Activated T-helper 9 cell treated with anti-CD3 and anti-CD28 coated beads, Interleukin-2, amount 50 U/mL, for 16 hours (primary cell): ENCODE data around the gene PCDHGB5.
"Not testable (repeated sequence)": the region's sequence is repeated elsewhere in the genome, so short reads cannot be mapped to it uniquely, and the experiment has no call there.

Experiments used
- DNase-seq: peaks from one replicate; pipeline ENCODE4 v3.0.0-alpha.2; 2020; ENCODE audit warnings: low read depth

Gene PCDHGB5

DNA sequence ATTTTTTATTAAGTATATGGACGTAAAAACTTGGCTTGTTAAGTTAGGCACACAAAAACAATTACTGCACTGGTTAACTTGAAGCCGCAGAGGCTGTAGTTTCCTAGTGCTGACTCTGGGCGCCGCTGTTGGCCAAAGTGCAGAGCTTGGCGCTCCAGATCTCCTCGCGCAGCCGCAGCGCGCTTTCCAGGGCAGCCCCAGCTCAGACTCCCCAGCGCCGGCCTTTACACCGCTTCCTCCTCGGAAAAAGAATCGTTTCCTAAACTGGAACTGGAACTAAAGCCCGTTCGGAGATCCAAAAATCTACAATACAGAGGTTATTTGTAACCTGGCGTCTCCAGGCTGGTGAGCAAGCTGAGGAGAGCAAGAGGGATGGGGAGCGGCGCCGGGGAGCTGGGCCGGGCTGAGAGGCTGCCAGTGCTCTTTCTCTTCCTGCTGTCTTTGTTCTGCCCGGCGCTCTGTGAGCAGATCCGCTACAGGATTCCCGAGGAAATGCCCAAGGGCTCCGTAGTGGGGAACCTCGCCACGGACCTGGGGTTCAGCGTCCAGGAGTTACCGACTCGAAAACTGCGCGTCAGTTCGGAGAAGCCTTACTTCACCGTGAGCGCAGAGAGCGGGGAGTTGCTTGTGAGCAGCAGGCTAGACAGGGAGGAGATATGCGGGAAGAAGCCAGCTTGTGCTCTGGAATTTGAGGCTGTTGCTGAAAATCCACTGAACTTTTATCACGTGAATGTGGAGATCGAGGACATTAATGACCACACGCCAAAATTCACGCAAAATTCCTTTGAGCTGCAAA lies at the start of gene PCDHGB5:
Gene PCDHGB5, plus strand, starts transcription at position 192 of the 796 bp plus-strand sequence. Its CDS starts 181 bp downstream, at position 373.
- not testable (repeated sequence) for DNase-seq

- DNase-seq = no peak
Measured at GRCh38 chr5:141349917-141350619, 47.7 kb upstream of the PCDHGB5 start, which contains the start of gene PCDHGB1. PCDHGB1 (plus strand) TSS chr5:141350099; CDS start chr5:141350261, 162 bp downstream.

GRCh38 chr5:141351591-141351990 lies 46.2 kb upstream of the PCDHGB5 start:
- DNase-seq = no peak

- DNase-seq = no peak
Measured at GRCh38 chr5:141354900-141355469, 42.8 kb upstream of the PCDHGB5 start, which contains the start of gene PCDHGA4. PCDHGA4 (plus strand) TSS chr5:141355021; CDS start chr5:141355108, 87 bp downstream.

DNA sequence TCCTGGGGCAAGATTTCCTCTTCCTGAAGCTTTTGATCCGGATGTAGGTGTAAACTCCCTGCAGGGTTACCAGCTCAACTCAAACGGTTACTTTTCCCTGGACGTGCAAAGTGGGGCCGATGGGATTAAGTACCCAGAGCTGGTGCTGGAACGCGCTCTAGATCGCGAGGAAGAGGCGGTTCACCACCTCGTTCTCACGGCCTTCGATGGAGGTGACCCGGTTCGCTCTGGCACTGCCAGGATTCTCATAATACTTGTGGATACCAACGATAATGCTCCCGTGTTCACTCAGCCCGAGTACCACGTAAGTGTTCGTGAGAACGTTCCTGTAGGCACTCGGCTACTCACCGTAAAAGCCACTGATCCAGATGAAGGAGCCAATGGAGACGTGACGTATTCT lies 42.1 kb upstream of the PCDHGB5 start:
- no peak for DNase-seq

DNA sequence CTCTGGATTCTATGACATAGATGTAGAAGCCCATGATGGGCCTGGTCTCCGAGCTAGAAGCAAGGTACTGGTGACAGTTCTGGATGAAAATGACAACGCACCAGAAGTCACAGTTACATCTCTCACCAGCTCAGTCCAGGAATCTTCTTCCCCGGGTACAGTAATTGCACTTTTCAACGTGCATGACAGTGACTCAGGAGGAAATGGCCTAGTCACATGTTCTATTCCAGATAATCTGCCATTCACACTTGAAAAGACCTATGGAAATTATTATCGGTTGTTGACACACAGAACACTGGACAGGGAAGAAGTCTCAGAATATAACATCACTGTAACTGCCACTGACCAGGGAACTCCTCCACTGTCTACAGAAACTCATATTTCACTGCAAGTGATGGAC lies 41.6 kb upstream of the PCDHGB5 start:
- DNase-seq = no peak

DNA sequence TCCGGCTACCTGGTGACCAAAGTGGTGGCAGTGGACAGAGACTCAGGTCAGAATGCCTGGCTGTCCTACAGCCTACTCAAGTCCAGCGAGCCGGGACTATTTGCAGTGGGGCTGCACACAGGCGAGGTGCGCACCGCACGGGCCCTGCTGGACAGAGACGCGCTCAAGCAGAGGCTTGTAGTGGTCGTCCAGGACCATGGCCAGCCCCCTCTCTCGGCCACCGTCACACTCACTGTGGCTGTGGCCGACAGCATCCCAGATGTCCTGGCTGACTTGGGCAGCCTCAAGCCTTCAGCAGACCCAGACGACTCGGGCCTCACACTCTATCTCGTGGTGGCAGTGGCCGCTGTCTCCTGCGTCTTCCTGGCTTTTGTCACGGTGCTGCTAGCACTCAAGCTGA lies 40.8 kb upstream of the PCDHGB5 start:
- DNase-seq = no peak

DNA sequence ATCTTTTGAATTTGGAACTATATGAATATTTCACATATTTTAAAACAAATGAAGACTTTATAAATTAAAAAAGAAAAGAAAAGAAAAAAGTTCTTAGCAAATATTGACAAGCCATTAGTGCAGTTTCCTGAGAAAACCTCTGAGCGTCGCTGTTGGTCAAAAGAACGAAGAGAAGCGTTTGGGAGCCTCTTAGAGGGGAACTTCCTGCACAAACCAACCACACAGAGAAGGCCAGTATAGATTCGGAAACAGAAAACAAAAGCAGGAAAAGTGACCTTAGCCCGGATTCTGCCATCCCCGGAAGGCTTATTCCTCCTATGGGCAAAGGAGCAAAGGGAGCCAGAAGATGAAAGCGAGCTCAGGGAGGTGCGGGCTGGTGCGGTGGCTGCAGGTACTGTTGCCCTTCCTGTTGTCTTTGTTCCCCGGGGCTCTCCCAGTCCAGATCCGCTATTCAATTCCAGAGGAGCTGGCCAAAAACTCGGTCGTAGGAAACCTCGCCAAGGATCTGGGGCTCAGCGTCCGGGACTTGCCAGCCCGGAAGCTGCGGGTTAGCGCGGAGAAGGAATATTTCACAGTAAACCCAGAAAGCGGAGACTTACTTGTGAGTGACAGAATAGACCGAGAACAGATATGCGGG lies 37.8 kb upstream of the PCDHGB5 start, which contains the start of gene PCDHGB2:
Gene PCDHGB2, plus strand, starts transcription at position 205 of the 637 bp plus-strand sequence. Its CDS starts 142 bp downstream, at position 347.
- no peak for DNase-seq

GRCh38 chr5:141360685-141361084 lies 37.1 kb upstream of the PCDHGB5 start:
- no peak for DNase-seq

GRCh38 chr5:141362719-141363118 lies 35.0 kb upstream of the PCDHGB5 start:
- DNase-seq = no peak

DNA sequence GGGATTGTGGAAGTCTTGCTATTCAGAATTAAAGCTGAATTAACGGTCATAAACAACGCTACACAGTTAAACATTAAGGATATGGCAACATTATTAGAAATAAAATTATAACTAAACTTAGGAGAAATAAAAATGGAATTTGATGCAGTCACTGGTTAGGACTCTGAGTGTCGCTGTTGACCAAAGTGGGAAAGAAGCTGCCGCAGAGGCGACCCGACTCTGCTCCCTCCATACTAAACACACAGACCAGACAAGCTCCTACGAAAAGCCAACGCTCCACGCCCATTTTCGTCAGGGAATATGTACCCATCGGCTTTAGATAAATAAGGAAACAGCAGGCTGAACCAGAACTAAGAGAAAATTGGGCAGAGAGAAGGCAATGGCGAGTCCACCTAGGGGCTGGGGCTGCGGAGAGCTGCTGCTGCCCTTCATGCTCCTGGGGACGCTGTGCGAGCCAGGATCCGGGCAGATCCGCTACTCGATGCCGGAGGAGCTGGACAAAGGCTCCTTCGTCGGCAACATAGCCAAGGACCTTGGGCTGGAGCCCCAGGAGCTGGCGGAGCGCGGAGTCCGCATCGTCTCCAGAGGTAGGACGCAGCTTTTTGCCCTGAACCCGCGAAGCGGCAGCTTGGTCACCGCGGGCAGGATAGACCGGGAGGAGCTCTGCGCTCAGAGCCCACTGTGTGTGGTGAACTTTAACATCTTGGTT lies 33.6 kb upstream of the PCDHGB5 start, which contains the start of gene PCDHGA5:
Gene PCDHGA5, plus strand, starts transcription at position 211 of the 709 bp plus-strand sequence. Its CDS starts 169 bp downstream, at position 380.
- DNase-seq = no peak

DNA sequence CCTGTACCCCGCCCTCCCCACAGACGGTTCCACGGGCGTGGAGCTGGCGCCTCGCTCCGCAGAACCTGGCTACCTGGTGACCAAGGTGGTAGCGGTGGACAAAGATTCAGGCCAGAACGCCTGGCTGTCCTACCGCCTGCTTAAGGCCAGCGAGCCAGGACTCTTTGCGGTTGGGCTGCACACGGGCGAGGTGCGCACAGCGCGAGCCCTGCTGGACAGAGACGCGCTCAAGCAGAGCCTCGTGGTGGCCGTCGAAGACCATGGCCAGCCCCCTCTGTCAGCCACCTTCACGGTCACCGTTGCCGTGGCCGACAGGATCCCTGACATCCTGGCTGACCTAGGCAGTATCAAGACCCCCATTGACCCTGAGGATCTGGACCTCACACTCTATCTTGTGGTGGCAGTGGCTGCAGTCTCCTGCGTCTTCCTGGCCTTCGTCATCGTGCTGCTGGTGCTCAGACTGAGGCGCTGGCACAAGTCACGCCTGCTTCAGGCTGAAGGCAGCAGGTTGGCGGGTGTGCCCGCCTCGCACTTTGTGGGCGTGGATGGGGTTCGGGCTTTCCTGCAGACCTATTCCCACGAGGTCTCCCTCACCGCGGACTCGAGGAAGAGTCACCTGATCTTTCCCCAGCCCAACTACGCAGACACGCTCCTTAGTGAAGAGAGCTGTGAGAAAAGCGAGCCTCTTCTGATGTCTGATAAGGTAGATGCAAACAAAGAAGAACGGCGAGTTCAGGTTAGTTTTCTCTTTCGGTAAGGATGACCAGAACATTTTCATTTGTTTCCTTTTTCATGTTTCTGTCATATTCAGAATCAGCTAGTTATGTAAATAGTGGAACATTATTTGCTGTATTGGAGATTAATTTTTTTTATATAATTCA lies 31.5 kb upstream of the PCDHGB5 start:
- DNase-seq = no peak

- no peak for DNase-seq
Measured at GRCh38 chr5:141369994-141370848, 27.5 kb upstream of the PCDHGB5 start, which contains the start of gene PCDHGB3. PCDHGB3 (plus strand) TSS chr5:141370242; CDS start chr5:141370395, 153 bp downstream.

- DNase-seq = no peak
Measured at GRCh38 chr5:141371572-141372475, 25.9 kb upstream of the PCDHGB5 start.

DNA sequence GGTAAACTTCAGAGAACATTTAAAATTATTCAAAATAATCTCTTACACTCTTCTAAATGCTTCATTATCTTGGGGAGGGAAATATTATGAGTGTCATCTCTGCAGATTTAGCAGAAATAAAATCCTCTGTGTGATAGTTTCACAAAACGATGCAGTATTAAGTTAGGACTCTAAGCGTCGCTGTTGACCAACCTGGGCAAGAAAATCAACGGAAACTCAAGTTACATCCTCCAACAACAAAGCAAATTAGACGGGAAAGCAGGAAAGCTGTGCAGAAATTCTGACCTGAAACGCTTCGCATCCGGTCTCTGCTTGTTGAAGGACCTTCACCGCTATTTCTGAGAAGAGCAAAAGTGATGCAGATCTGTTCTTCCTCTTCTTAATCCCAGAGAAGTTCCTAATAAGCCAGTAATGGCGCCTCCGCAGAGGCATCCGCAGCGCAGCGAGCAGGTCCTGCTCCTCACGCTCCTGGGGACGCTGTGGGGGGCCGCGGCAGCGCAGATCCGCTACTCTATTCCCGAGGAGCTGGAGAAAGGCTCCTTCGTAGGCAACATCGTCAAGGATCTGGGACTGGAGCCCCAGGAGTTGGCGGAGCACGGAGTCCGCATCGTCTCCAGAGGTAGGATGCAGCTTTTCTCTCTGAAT lies 24.0 kb upstream of the PCDHGB5 start, which contains the start of gene PCDHGA6:
Gene PCDHGA6, plus strand, starts transcription at position 219 of the 645 bp plus-strand sequence. Its CDS starts 193 bp downstream, at position 412.
- DNase-seq = no peak

DNA sequence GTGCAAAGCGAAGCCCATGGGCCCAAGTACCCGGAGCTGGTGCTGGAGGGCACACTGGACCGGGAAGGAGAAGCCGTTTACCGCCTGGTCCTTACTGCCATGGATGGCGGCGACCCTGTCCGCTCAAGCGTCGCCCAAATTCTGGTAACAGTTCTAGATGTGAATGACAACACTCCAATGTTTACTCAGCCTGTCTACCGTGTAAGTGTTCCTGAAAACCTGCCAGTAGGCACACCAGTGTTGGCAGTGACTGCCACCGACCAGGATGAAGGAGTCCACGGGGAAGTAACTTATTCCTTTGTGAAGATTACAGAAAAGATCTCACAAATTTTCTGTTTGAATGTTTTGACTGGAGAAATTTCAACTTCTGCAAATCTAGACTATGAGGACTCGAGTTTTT lies 23.1 kb upstream of the PCDHGB5 start:
- DNase-seq = no peak

GRCh38 chr5:141375444-141376155 lies 22.1 kb upstream of the PCDHGB5 start:
- not testable (repeated sequence) for DNase-seq
